ENCODE measurements around the gene MEX3A. TPM values are rescaled to one million over a fixed set of nuclear protein-coding genes. Genes with fewer than 3 reads are reported as not detected.
A peak's percentile ranks its signal among the peaks of the same experiment; 100 is the strongest.

The MEX3A gene
- polyA plus RNA-seq, 1 experiment: 11.8 TPM

DNA sequence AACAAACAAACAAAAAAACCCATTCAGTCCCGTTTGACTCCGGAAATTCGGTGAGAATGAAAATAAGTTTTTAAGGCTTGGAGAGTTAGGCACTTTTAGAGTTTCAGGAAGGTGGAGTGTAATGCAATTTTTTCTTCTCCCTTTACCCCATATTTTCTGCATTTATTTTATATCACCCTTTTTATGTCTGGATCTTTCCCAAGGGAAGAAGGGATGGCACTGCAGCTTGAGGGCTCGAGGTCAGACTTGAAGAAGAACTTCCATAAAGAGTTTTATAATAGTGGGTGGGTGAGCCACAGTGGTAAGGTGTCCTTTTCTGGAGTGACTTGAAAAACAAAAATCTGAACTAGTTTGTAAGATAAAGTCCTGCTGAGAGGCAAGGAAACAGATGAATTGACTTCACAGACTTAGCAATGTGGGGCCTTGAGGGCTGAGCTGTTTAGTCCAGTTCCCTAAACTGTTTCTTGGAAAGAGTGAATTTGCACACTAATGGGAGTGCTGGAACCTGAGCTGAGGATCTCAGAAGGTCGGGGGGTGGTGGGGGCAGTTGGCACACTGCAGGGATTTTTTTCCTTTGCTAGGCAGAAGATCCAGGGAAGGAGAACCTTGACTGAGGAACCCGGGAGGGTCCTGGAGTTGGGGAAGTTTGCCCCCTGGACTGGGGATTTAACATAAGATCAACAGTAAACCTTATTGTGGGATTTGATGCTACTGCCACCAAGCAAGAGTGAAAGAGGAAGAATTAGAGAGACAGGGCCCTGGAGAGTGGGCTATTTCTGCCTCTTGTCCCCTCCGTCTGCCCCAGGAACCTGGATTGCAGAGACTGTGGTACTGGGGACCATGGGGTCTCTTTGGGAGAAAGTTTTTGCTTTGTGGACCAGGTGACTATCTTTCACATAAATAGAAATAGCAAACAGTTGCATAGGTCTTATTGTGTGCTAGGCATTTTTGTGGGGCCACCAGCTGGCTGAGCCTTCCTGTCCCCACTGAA, 1.8 kb upstream of the MEX3A start:
- Histone ChIP-seq H3K4me3 (ENCODE audit: low read depth, low read length) (peak overlapping the region; percentile 87), H3K27ac (ENCODE audit: low read depth, low read length) (no peak overlapping the region)
- POLR2A ChIA-PET: interaction anchor here (1.4 kb wide), 1 partner anchor 45 kb away, joined by 4 read pairs; no protein-coding TSS in a partner anchor

GRCh38 chr1:156081917-156082308, 352 bp downstream of the MEX3A start:
- POLR2A ChIA-PET: interaction anchor here (0.6 to 0.9 kb wide), 5 partner anchors 41 to 1580 kb away, joined by 3 to 7 read pairs (median 3); partner anchors contain the start of genes KHDC4, SHE and TDRD10
- CTCF ChIA-PET: interaction anchor here (2.6 to 3.3 kb wide), 2 partner anchors 14 to 143 kb away, joined by 15 to 16 read pairs; no protein-coding TSS in a partner anchor
- no peaks in the 10 kb centered on the region for H3K27me3 ChIP-seq (ENCODE audit: control insufficient read depth, insufficient read depth, low read length)
- no peak overlapping the region for H3K27ac ChIP-seq (ENCODE audit: low read depth, low read length)
- peak overlapping the region; percentile 87 for H3K4me3 ChIP-seq (ENCODE audit: low read depth, low read length)
- H3K9me3 ChIP-seq (ENCODE audit: control insufficient read depth, insufficient read depth, low read length): no peaks in the 10 kb centered on the region; the same call in 1 of the 2 replicates
- no peak for TF ChIP-seq CTCF (IDR thresholded peaks at IDR 0.05; ENCODE audit: low read depth, low read length)
- no peak for DNase-seq (ENCODE audit: low read depth, low spot score)

More for the DNA sequence above, 1.8 kb upstream of the MEX3A start:
- Histone ChIP-seq H3K27me3 (ENCODE audit: control insufficient read depth, insufficient read depth, low read length) (no peaks in the 10 kb centered on the region), H3K9me3 (ENCODE audit: control insufficient read depth, insufficient read depth, low read length) (no peaks in the 10 kb centered on the region)
- no peak for TF ChIP-seq CTCF (IDR thresholded peaks at IDR 0.05; ENCODE audit: low read depth, low read length)
- CTCF ChIA-PET: interaction anchor here (0.6 to 3.3 kb wide), 4 partner anchors 12 to 263 kb away, joined by 4 to 16 read pairs (median 15); no protein-coding TSS in a partner anchor
- DNase-seq (ENCODE audit: low read depth, low spot score): no peak

- TF ChIP-seq CTCF (IDR thresholded peaks at IDR 0.05; ENCODE audit: low read depth, low read length): no peak
- Histone ChIP-seq H3K4me3 (ENCODE audit: low read depth, low read length) (peak overlapping the region; percentile 87), H3K27me3 (ENCODE audit: control insufficient read depth, insufficient read depth, low read length) (no peaks in the 10 kb centered on the region), H3K9me3 (ENCODE audit: control insufficient read depth, insufficient read depth, low read length) (no peaks in the 10 kb centered on the region; the same call in 1 of the 2 replicates), H3K27ac (ENCODE audit: low read depth, low read length) (peak overlapping the region; percentile 61)
- CTCF ChIA-PET: interaction anchor here (2.6 to 3.3 kb wide), 2 partner anchors 15 to 144 kb away, joined by 15 to 16 read pairs; no protein-coding TSS in a partner anchor
- POLR2A ChIA-PET: interaction anchor here (0.6 to 0.7 kb wide), 3 partner anchors 147 to 1579 kb away, joined by 3 to 7 read pairs (median 6); partner anchors contain the start of genes KHDC4, SHE and TDRD10
- no peak for DNase-seq (ENCODE audit: low read depth, low spot score)
These were observed 917 bp downstream of the MEX3A start for GRCh38 chr1:156081180-156081916.

DNA sequence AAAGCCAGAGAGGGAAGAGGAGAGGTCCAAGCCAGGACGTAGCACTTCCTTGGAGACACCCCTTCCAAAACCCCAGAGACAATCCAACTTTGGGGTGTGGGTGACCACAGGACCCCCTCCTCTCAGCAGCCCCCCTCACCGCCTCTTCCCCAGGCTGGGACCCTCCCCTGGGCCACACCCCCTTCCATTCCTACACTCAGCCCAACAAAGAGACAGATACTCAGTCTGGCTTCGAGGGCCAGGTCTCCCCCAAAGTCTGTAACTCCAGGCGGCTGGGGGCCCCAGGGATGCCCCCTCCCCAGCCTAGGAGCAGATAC, 1.4 kb downstream of the MEX3A start:
- ChIA-PET POLR2A (interaction anchor here (0.6 kb wide), 1 partner anchor 160 kb away, joined by 3 read pairs; no protein-coding TSS in a partner anchor), CTCF (interaction anchor here (1.3 kb wide), 1 partner anchor 10 kb away, joined by 3 read pairs; no protein-coding TSS in a partner anchor)
- Histone ChIP-seq H3K27me3 (ENCODE audit: control insufficient read depth, insufficient read depth, low read length) (no peaks in the 10 kb centered on the region), H3K4me3 (ENCODE audit: low read depth, low read length) (peak overlapping the region; percentile 87), H3K27ac (ENCODE audit: low read depth, low read length) (peak overlapping the region; percentile 61), H3K9me3 (ENCODE audit: control insufficient read depth, insufficient read depth, low read length) (no peaks in the 10 kb centered on the region; the same call in 1 of the 2 replicates)
- no peak for TF ChIP-seq CTCF (IDR thresholded peaks at IDR 0.05; ENCODE audit: low read depth, low read length)
- DNase-seq (ENCODE audit: low read depth, low spot score): no peak

Data from AG04450 (cell line).